Fibroblast of pulmonary artery (primary cell): ENCODE data around the gene LMOD2.

Experiments
- DNase-seq: peaks from one replicate; pipeline ENCODE4 v3.0.0-alpha.2; 2010; ENCODE audit warnings: low read depth
- H3K4me3 ChIP-seq: replicated peaks from 2 replicates; pipeline ENCODE4 v1.5.1; 2011; ENCODE audit warnings: low read depth, mild to moderate bottlenecking, control low read depth, low read length, moderate library complexity
- CTCF ChIP-seq: IDR thresholded peaks from 2 replicates; pipeline ENCODE4 v1.5.1; 2011; ENCODE audit warnings: mild to moderate bottlenecking, control low read depth, low read length, inconsistent platforms; ENCODE audit errors: missing control alignments

The LMOD2 gene

DNA sequence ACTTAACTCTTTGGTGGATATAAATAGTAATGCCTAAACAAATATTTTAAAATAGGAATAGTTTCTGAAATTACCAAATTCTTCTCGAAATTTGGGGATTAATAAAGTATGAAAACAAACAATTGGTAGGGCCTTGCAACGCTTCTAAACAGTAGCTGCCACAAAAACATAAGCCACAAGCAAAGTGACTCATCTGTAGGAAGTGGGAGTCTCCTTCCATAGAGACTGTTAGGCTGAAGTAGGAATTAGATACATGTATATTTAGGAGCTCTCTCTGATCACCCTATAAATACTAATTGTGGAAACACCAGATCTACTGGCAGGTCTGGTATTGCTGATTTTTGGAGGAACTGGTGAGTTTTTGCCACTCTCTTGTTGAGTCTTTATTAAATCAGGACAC is 5.7 kb upstream of the LMOD2 start:
- DNase-seq, result peak; percentile 68
- no peak for TF ChIP-seq CTCF
- H3K4me3 ChIP-seq, result no peak overlapping the region

GRCh38 chr7:123650595-123650994 is 5.1 kb upstream of the LMOD2 start:
- no peak for TF ChIP-seq CTCF
- DNase-seq, result no peak

DNA sequence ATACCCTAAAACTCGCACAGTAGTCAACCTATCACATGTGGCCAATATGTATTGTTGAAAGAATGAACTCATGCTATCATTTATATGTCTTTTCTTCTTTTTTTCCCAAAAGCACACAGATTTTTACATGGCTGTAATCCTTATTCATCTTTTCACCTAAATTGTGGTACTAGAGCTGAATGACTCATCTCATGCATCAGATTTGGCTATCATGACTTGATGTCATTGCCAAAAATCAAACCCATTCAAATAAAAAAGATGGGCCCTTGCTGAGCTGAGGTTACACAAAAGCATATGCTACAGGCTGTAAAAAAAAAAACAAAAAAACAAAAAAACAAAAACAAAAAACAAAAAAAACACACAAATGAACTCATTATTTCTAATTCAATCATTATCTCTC is 3.3 kb upstream of the LMOD2 start:
- no peak overlapping the region for H3K4me3 ChIP-seq
- no peak for TF ChIP-seq CTCF
- no peak for DNase-seq

More at GRCh38 chr7:123650595-123650994, 5.1 kb upstream of the LMOD2 start:
- no peak overlapping the region for H3K4me3 ChIP-seq

DNA sequence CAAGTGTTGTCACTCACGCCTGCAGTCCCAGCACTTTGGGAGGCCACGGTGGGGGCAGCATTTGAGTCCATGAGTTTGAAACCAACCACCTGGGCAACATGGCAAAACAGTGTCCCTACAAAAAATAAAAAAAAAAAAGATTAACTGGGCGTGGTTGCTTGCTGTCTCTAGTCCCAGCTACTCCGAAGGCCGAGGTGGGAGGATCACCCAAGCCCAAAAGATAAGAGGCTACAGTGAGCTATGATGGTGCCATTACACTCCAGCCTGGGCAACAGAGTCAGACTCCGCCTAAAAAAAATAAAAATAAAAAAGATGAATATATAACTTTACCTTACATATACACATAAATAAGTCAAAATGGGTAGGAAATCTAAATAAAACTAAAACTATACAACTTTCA is 2.5 kb upstream of the LMOD2 start:
- no peak for DNase-seq
- no peak overlapping the region for H3K4me3 ChIP-seq
- no peak for TF ChIP-seq CTCF

GRCh38 chr7:123656544-123657303 is 1.1 kb downstream of the LMOD2 start:
- no peak for TF ChIP-seq CTCF
- no peak overlapping the region for H3K4me3 ChIP-seq
- DNase-seq, result no peak

DNA sequence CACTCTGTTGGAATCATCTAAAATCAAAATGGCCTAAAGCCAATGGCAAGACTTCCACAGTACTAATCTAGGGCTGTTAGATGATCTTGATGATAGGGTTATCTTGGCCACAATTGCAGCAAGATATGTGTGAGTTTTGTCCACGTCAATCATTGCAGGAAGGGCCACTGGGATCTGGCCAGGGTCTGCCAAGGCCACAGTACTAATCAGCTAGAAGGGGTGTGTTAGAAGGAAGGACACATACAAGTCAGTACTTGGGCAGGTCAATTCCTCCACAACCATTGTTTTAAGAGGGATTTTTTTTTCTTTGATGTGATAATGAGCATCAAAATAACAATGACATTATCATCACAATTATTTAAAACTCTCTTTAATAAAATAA is 1.6 kb downstream of the LMOD2 start:
- H3K4me3 ChIP-seq, result no peak overlapping the region
- TF ChIP-seq CTCF, result no peak
- DNase-seq, result no peak

DNA sequence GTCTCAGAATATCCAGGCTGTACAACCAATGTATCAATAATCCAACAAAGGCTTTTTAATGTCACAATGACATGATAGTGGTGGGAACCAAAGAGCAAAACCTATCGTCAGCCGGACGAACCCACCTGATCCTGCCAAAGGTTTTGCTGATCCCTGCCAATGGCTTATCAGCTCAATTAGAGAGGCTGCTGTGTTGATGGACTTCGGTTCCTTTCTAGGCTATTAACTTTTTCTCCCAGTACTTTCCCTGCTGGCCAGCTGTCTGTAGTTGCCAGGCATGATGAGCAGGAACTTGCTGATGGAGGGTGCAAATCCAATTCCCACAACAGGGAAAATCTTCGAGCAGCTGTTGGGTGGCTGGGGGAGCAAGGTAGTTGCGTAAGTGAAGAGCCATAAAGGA is 2.4 kb downstream of the LMOD2 start:
- DNase-seq, result no peak
- no peak overlapping the region for H3K4me3 ChIP-seq
- TF ChIP-seq CTCF, result no peak
